Measurements from ENCODE around the gene CELSR2.

- no peak for TF ChIP-seq CTCF (IDR thresholded peaks at IDR 0.05; ENCODE audit: borderline replicate concordance, extremely low read depth, low read length, poor library complexity, severe bottlenecking)
- no peak for TF ChIP-seq EZH2 (IDR thresholded peaks at IDR 0.05; ENCODE audit: borderline replicate concordance, low read depth, low read length, severe bottlenecking)
Observed at GRCh38 chr1:109296782-109297181, 47.4 kb downstream of the CELSR2 start.

All from DND-41 (cell line).